Psoas muscle (tissue), 8 donors: Measurements from ENCODE around the gene ZNF91. TPM values are rescaled to one million over a fixed set of nuclear protein-coding genes. Genes with fewer than 3 reads are reported as not detected.

Experiments used
- ATAC-seq, 4 donors: fragments of 200-7000 bp; cut with Tn5 transposase; one replicate each; pipeline ENCODE4 v1.9.1; 2020; ENCODE audit warnings: moderate library complexity in 3 of 4, mild to moderate bottlenecking in 2 of 4
- DNase-seq, 2 donors: peaks; one replicate each; pipeline ENCODE4 v3.0.0-alpha.2; 2020
- H3K27ac ChIP-seq: fragments of 200-600 bp; one replicate; pipeline ENCODE4 v1.8.0; 2022
- H3K27me3 ChIP-seq, 3 donors: fragments of 200-600 bp in 1 of 3; one replicate each; pipeline versions ENCODE4 v1.6.1 to v1.8.0; 2013 to 2022; ENCODE audit warnings: low read length in 2 of 3, mild to moderate bottlenecking in 2 of 3, moderate library complexity in 1 of 3; ENCODE audit not compliant: insufficient read depth in 3 of 3
- H3K36me3 ChIP-seq, 2 donors: fragments of 200-600 bp in 1 of 2; one replicate each; pipeline versions ENCODE4 v1.6.1 to v1.8.0; 2013 to 2022; ENCODE audit warnings: low read depth in 1 of 2, mild to moderate bottlenecking in 1 of 2, moderate library complexity in 1 of 2; ENCODE audit not compliant: insufficient read depth in 1 of 2
- H3K4me1 ChIP-seq: fragments of 200-600 bp; one replicate; pipeline ENCODE4 v1.8.0; 2022
- H3K4me3 ChIP-seq: fragments of 200-600 bp; one replicate; pipeline ENCODE4 v1.8.0; 2022; ENCODE audit warnings: mild to moderate bottlenecking
- H3K9me3 ChIP-seq: fragments of 200-600 bp; one replicate; pipeline ENCODE4 v1.8.0; 2022
- CTCF ChIP-seq: fragments of 200-600 bp; IDR thresholded peaks from one replicate; pipeline ENCODE4 v1.8.0; 2022; ENCODE audit warnings: antibody characterized with exemption
- WGBS, 3 donors: extraction: QIAGEN DNeasy Blood & Tissue Kit; methylation state at CpG; one replicate each; pipeline versions ENCODE4 v1.1.6 to v1.1.7; 2013; 5-methylcytosine and 5-hydroxymethylcytosine counted together
- intact Hi-C, 2 donors: fragments of 100-400 bp; cut with DNase I; formaldehyde crosslinking; loops; one replicate each; pipeline versions ENCODE4 v1.11.0 to v1.14.2; 2022
- polyA plus RNA-seq, 3 donors: library from polyadenylated mRNA; stranded (reverse); fragments of 200-250 nt; gene quantifications; one replicate each; pipeline ENCODE4 v1.2.3, GENCODE V29; 2013
- total RNA-seq, 4 donors: library from RNA; stranded (reverse); fragmentation: NEBNext Ultra II Directional in 2 of 4; extraction: Animal tissue kit (Norgen Biotek cat#: 25700) in 2 of 4; gene quantifications; one replicate each; pipeline versions ENCODE4 v1.2.1 to v1.2.4, GENCODE V29; 2021 to 2023
- donor health status: healthy with polysubstance abuse.
- donor health status: DM: no; HTN: no; CAD: no; lungs with moderate emphysema.
- donor health status: Bipolar disorder and iron deficiency.
- donor health status: healthy.
- donor health status: DM: yes; HTN: yes; CAD: no.
- donor health status: DM: no; HTN: no; CAD: no.
- donor health status: DM: no; HTN: no; CAD: no.
- donor health status: DM: yes; HTN: yes; CAD: no.

ZNF91 gene
- total and polyA plus RNA-seq, 7 donors = 5.3 to 161 (median 75.9) TPM

- intact Hi-C loops = no loop called here
- Histone ChIP-seq H3K27me3 (no peaks in the 10 kb centered on the region), H3K9me3 (peaks cover 95% of the 10 kb centered on the region), H3K27ac (no peak overlapping the region), H3K36me3 (no peaks in the 10 kb centered on the region), H3K4me3 (no peak overlapping the region), H3K4me1 (no peaks in the 10 kb centered on the region)
- no peak for TF ChIP-seq CTCF
- no peak for DNase-seq
- 99 to 100% (median 100%) methylated on average over 4 of the region's 4 CpGs for WGBS, 3 donors
- ATAC-seq = peak in 1 of 4 donors; percentile 42
Observed at GRCh38 chr19:23351806-23352205, 43.5 kb downstream of the ZNF91 start.

DNA sequence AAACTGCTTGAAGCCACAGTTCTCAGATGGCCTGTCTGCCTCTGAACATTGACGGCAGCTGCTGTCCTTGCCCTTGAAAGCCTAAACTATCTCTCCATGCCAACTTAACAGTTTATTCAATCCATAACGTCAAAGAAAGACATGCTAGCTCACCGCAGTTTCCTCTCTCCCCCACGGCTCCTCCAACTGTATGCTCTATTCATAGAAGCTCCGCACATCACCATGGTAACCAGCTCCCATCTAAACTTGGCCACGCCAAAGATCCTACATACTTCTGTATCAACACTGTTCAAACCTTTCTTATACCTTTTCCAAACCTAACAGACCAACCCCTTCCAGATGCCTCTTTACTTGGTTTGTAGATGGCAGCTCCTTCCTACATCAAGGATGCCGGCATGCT lies 48.6 kb downstream of the ZNF91 start:
- peaks cover 98% of the 10 kb centered on the region for H3K9me3 ChIP-seq
- no peaks in the 10 kb centered on the region for H3K4me1 ChIP-seq
- H3K36me3 ChIP-seq = peaks cover 0 to 2% of the 10 kb centered on the region in 2 donors
- intact Hi-C loops = no loop called here
- 93 to 96% (median 94%) methylated on average over 7 of the region's 7 CpGs for WGBS, 3 donors
- no peak overlapping the region for H3K27ac ChIP-seq
- no peak for ATAC-seq
- no peak for TF ChIP-seq CTCF
- H3K4me3 ChIP-seq = no peak overlapping the region
- no peak for DNase-seq
- H3K27me3 ChIP-seq = no peaks in the 10 kb centered on the region

DNA sequence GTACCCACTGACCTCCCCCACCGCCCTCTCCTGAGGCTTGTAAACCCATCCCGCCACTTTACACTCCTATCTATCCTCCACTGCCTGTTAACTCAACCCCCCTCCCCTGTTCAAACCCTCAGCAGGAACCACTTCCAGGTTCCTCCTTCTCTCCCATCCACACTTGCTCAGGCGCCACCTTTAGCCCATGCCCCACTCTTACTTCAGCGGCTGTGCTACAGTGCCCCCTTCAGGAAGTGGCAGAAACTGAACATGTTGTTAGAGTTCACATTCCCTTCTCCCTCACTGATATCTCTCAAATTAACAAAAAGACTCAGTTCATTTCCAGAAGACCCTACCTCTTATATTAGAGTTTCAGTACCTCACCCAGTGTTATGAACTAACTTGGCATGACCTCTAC lies 49.4 kb downstream of the ZNF91 start:
- Histone ChIP-seq H3K27ac (no peak overlapping the region), H3K9me3 (peaks cover 98% of the 10 kb centered on the region), H3K36me3 (peaks cover 0 to 2% of the 10 kb centered on the region in 2 donors), H3K4me3 (no peak overlapping the region), H3K4me1 (no peaks in the 10 kb centered on the region), H3K27me3 (no peaks in the 10 kb centered on the region)
- intact Hi-C loops = no loop called here
- 83 to 90% (median 84%) methylated on average over 4 of the region's 4 CpGs for WGBS, 3 donors
- TF ChIP-seq CTCF = no peak
- ATAC-seq (no peak), DNase-seq (no peak)

DNA sequence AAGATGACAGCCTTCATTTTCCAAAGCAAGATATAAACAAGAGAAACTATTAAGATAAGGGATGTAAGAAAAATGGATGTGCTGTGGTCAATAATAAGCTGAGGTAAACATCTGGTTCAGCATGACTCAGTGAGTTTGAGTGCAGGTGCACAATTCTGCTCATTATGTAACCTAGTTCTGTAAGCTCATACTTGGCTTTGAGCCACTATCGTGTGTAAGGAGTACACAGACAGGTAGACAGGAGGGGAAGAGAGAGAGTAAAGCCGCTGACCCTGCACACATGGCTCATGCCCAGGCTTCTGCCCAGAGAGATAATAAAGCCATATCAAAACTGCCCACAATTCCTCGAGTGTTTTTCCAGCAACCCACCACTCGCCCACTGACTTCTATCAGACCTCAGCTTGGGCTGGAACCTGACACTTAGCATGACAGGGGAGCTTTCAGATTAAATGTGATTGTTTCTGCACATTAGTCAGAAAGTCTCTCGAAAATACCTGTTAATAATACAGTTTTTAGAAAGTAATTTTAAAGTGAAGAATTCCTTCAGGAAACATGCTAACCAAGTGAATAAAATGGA lies 51.7 kb downstream of the ZNF91 start:
- no peak overlapping the region for H3K27ac ChIP-seq
- DNase-seq = no peak
- WGBS, 3 donors = 96 to 99% (median 98%) methylated on average over 5 of the region's 5 CpGs
- no peak for ATAC-seq
- TF ChIP-seq CTCF = no peak
- no peaks in the 10 kb centered on the region for H3K4me1 ChIP-seq
- peaks cover 97% of the 10 kb centered on the region for H3K9me3 ChIP-seq
- intact Hi-C loops = no loop called here
- H3K4me3 ChIP-seq = no peak overlapping the region
- H3K27me3 ChIP-seq = no peaks in the 10 kb centered on the region
- H3K36me3 ChIP-seq = peaks cover 0 to 2% of the 10 kb centered on the region in 2 donors

GRCh38 chr19:23328211-23328610 lies 67.1 kb downstream of the ZNF91 start:
- Histone ChIP-seq H3K36me3 (no peaks in the 10 kb centered on the region), H3K27ac (no peak overlapping the region), H3K9me3 (peaks cover 14% of the 10 kb centered on the region), H3K4me3 (no peak overlapping the region), H3K4me1 (no peaks in the 10 kb centered on the region), H3K27me3 (no peaks in the 10 kb centered on the region)
- DNase-seq = no peak
- no peak for TF ChIP-seq CTCF
- ATAC-seq = no peak
- intact Hi-C loops = no loop called here
